ENCODE data around the gene CBARP. TPM values are rescaled to one million over a fixed set of nuclear protein-coding genes. Genes with fewer than 3 reads are reported as not detected.
"Not testable (repeated sequence)": the region's sequence is repeated elsewhere in the genome, so short reads cannot be mapped to it uniquely, and the experiment has no call there.

The CBARP gene
- total RNA-seq, 1 donor from 2014 or later: 3.5 TPM

GRCh38 chr19:1252221-1252820 lies 14.5 kb upstream of the CBARP start:
- intact Hi-C loops (cut with micrococcal nuclease): no loop called here
- peak; percentile 65 for DNase-seq (ENCODE audit: low spot score)
- peaks cover 47% of the 10 kb centered on the region for H3K36me3 Mint-ChIP-seq (ENCODE audit: low read depth)
- no peaks in the 10 kb centered on the region for H3K27me3 Mint-ChIP-seq (ENCODE audit: low read depth)
- H3K9me3 Mint-ChIP-seq: no peaks in the 10 kb centered on the region
- peak overlapping the region; percentile 93 for H3K4me3 Mint-ChIP-seq (ENCODE audit: low read depth)
- H3K27ac Mint-ChIP-seq: peak overlapping the region; percentile 90
- H3K4me1 Mint-ChIP-seq (ENCODE audit: low read depth): peaks cover 8% of the 10 kb centered on the region

DNA sequence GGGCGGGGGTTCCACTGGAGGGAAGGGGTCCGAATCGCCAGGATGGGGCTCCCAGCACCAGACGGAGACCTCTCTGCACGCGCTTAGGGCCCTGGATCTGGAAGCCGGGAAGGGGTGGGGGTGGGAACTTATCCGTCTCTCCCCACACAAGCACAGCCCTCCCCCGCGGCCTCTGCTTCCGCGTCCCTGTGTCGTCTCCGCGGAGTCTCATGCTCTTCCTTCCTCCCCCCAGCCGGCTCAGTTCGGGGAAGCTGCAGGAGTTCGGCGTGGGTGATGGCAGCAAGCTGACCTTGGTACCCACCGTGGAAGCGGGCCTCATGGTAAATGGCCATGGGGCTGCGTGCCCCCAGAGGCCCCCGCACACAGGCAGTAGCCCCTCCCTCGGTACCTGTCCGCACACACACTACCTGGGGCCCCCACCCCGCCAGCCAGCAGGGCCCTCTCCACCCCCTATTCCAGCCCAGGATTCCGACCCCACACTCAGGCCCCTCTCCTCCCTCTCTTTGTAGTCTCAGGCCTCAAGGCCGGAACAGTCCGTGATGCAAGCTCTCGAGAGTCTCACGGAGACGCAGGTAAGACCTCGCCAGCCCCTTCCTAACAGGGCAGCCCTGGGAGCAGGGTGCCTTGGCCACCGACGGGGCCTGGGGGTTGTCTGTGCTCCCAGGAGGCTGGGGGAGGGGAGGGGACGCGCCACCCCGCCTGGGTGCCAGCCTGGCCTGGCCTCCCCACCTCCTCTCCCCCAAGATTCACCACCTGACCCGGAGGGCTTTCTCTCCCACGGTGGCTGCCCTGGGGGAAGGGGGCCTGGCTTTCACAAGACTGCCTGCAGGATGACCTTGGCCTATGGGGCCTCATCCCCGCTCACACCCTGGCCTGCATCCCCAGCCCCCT lies 13.8 kb upstream of the CBARP start:
- Mint-ChIP-seq H3K4me3 (ENCODE audit: low read depth) (peak overlapping the region; percentile 93), H3K36me3 (ENCODE audit: low read depth) (peaks cover 43% of the 10 kb centered on the region), H3K27ac (peak overlapping the region; percentile 90), H3K4me1 (ENCODE audit: low read depth) (peaks cover 7% of the 10 kb centered on the region), H3K27me3 (ENCODE audit: low read depth) (no peaks in the 10 kb centered on the region), H3K9me3 (no peaks in the 10 kb centered on the region)
- intact Hi-C loops (cut with micrococcal nuclease): no loop called here
- DNase-seq (ENCODE audit: low spot score): peak; percentile 61

DNA sequence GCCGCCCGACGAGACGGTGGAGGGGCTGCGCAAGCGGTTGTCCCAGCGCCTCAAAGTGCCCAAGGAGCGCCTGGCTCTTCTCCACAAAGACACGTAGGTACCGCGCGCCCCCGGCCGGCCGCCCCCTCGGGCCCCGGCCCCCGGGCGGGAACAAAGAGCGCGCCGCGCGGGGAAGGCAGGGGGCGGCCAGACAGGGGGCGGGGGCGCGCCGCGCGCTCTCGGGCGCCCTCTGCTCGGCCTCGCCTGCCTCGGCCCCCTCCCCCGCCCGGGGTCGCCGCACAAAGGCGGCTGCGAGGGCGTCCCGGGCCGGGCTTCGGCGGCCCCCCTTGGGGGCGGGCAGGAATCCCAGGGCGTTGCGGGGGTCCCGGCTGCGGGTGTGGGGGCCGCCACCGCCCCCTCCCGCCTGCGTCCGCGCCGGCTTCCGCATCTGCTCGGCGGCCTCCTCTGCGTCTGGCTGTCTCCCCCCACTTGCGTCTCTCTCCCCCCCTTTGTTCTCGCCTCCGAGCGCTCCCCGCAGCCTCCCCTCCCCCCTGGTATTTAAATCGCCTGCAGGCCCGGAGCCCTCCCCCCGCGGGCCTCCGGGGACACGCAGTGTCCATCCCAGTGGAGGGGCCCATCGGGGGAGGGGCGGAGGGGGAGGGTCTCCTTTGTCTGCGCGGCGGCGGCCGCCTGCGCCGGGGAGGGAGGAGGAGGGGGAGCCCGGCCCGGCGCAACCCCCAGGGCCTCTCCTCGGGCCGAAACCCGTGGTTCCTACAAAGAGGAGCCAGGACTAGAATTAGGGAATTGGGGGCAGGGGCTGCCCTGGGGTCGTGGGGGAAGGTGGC lies 12.8 kb upstream of the CBARP start:
- Mint-ChIP-seq H3K9me3 (no peaks in the 10 kb centered on the region), H3K4me3 (ENCODE audit: low read depth) (peak overlapping the region; percentile 93), H3K27ac (peak overlapping the region; percentile 81), H3K4me1 (ENCODE audit: low read depth) (peaks cover 7% of the 10 kb centered on the region), H3K36me3 (ENCODE audit: low read depth) (peaks cover 36% of the 10 kb centered on the region), H3K27me3 (ENCODE audit: low read depth) (no peaks in the 10 kb centered on the region)
- DNase-seq (ENCODE audit: low spot score): no peak
- intact Hi-C loops (cut with micrococcal nuclease): no loop called here

- H3K4me3 Mint-ChIP-seq (ENCODE audit: low read depth): peak overlapping the region; percentile 78
- intact Hi-C loops (cut with micrococcal nuclease): loop anchor here (1.0 to 10.0 kb wide), 3 partner anchors 10 to 155 kb away; partner anchors contain the start of genes CIRBP, DAZAP1 and GAMT
- peaks cover 33% of the 10 kb centered on the region for H3K36me3 Mint-ChIP-seq (ENCODE audit: low read depth)
- DNase-seq (ENCODE audit: low spot score): no peak
- no peaks in the 10 kb centered on the region for H3K9me3 Mint-ChIP-seq
- H3K27me3 Mint-ChIP-seq (ENCODE audit: low read depth): no peaks in the 10 kb centered on the region
- no peak overlapping the region for H3K27ac Mint-ChIP-seq
- H3K4me1 Mint-ChIP-seq (ENCODE audit: low read depth): peaks cover 7% of the 10 kb centered on the region
These were observed 12.2 kb upstream of the CBARP start for GRCh38 chr19:1249990-1250436.

- peak; percentile 93 for DNase-seq (ENCODE audit: low spot score)
- Mint-ChIP-seq H3K27ac (peak overlapping the region; percentile 46), H3K9me3 (no peaks in the 10 kb centered on the region), H3K4me1 (ENCODE audit: low read depth) (peaks cover 9% of the 10 kb centered on the region), H3K27me3 (ENCODE audit: low read depth) (no peaks in the 10 kb centered on the region), H3K36me3 (ENCODE audit: low read depth) (peaks cover 30% of the 10 kb centered on the region), H3K4me3 (ENCODE audit: low read depth) (peak overlapping the region; percentile 78)
- intact Hi-C loops (cut with micrococcal nuclease): loop anchor here (1.0 to 10.0 kb wide), 3 partner anchors 11 to 155 kb away; partner anchors contain the start of genes CIRBP, DAZAP1 and GAMT
These were observed 11.6 kb upstream of the CBARP start for GRCh38 chr19:1249298-1249989.

GRCh38 chr19:1248786-1249297 lies 11.0 kb upstream of the CBARP start:
- H3K36me3 Mint-ChIP-seq (ENCODE audit: low read depth): peaks cover 30% of the 10 kb centered on the region
- peak overlapping the region; percentile 87 for H3K27ac Mint-ChIP-seq
- H3K4me1 Mint-ChIP-seq (ENCODE audit: low read depth): peaks cover 9% of the 10 kb centered on the region
- intact Hi-C loops (cut with micrococcal nuclease): loop anchor here (1.0 to 10.0 kb wide), 3 partner anchors 11 to 156 kb away; partner anchors contain the start of genes CIRBP, DAZAP1 and GAMT
- H3K27me3 Mint-ChIP-seq (ENCODE audit: low read depth): no peaks in the 10 kb centered on the region
- no peaks in the 10 kb centered on the region for H3K9me3 Mint-ChIP-seq
- H3K4me3 Mint-ChIP-seq (ENCODE audit: low read depth): peak overlapping the region; percentile 80
- DNase-seq (ENCODE audit: low spot score): peak; percentile 80

- Mint-ChIP-seq H3K36me3 (ENCODE audit: low read depth) (peaks cover 26% of the 10 kb centered on the region), H3K27ac (peak within 1 kb of the TSS; percentile 87), H3K4me1 (ENCODE audit: low read depth) (peaks cover 6% of the 10 kb centered on the region), H3K9me3 (no peaks in the 10 kb centered on the region), H3K4me3 (ENCODE audit: low read depth) (peak within 1 kb of the TSS; percentile 80), H3K27me3 (ENCODE audit: low read depth) (no peaks in the 10 kb centered on the region)
- peak; percentile 73 for DNase-seq (ENCODE audit: low spot score)
- intact Hi-C loops (cut with micrococcal nuclease): loop anchor here (10.0 kb wide), 1 partner anchor 157 kb away; the partner anchor contains the start of genes DAZAP1 and GAMT
These were observed 10.5 kb upstream of the CBARP start, which contains the start of gene MIDN for GRCh38 chr19:1248139-1248785. Gene MIDN, plus strand, starts transcription at chr19:1248583. Its CDS starts 1,714 bp downstream, at chr19:1250297.

- no peaks in the 10 kb centered on the region for H3K27me3 Mint-ChIP-seq (ENCODE audit: low read depth)
- DNase-seq (ENCODE audit: low spot score): no peak
- peaks cover 5% of the 10 kb centered on the region for H3K4me1 Mint-ChIP-seq (ENCODE audit: low read depth)
- intact Hi-C loops (cut with micrococcal nuclease): loop anchor here (10.0 kb wide), 1 partner anchor 157 kb away; the partner anchor contains the start of genes DAZAP1 and GAMT
- peak overlapping the region; percentile 62 for H3K27ac Mint-ChIP-seq
- H3K36me3 Mint-ChIP-seq (ENCODE audit: low read depth): peaks cover 24% of the 10 kb centered on the region
- no peak overlapping the region for H3K4me3 Mint-ChIP-seq (ENCODE audit: low read depth)
- no peaks in the 10 kb centered on the region for H3K9me3 Mint-ChIP-seq
These were observed 9.9 kb upstream of the CBARP start for GRCh38 chr19:1247748-1248138.

DNA sequence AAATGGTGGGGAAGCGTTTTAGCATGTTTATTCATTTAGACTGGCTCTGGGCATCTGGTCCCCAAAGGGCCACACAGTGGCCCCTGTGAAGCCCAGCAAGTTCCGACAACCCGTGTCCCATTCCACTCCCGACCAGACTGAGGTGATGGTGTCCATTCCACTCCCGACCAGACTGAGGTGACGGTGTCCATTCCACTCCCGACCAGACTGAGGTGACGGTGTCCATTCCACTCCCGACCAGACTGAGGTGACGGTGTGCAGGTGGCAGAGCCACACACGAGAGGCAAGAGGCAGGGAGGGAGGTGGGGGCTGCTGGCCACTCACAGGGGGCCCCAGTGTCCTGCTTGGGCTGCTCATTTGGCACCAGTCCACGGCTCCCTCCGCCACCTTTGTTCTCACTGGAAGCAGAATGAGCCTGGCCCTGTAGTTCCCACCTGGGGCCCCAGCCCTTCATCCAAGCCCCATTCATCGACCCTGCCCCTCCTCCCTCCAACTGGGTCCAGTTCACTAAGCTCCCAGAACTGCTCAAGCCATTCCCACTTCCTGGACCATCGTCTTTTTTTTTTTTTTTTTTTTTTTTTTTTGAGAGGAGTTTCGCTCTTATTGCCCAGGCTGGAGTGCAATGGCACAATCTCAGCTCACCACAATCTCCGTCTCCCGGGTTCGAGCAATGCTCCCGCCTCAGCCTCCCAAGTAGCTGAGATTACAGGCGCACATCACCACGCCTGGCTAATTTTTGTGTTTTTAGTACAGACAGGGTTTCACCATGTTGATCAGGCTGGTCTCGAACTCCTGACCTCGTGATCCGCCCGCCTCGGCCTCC lies 8.7 kb upstream of the CBARP start:
- peak overlapping the region; percentile 21 for H3K4me3 Mint-ChIP-seq (ENCODE audit: low read depth)
- intact Hi-C loops (cut with micrococcal nuclease): loop anchor here (10.0 kb wide), 1 partner anchor 158 kb away; the partner anchor contains the start of genes DAZAP1 and GAMT

GRCh38 chr19:1245494-1246264 lies 7.9 kb upstream of the CBARP start:
- peaks cover 13% of the 10 kb centered on the region for H3K4me1 Mint-ChIP-seq (ENCODE audit: low read depth)
- H3K27me3 Mint-ChIP-seq (ENCODE audit: low read depth): no peaks in the 10 kb centered on the region
- no peaks in the 10 kb centered on the region for H3K9me3 Mint-ChIP-seq
- intact Hi-C loops (cut with micrococcal nuclease): loop anchor here (10.0 kb wide), 1 partner anchor 159 kb away; the partner anchor contains the start of genes DAZAP1 and GAMT
- H3K36me3 Mint-ChIP-seq (ENCODE audit: low read depth): peaks cover 6% of the 10 kb centered on the region
- no peak for DNase-seq (ENCODE audit: low spot score)
- H3K27ac Mint-ChIP-seq: peak overlapping the region; percentile 42
- no peak overlapping the region for H3K4me3 Mint-ChIP-seq (ENCODE audit: low read depth)

More for the DNA sequence above, 8.7 kb upstream of the CBARP start:
- DNase-seq (ENCODE audit: low spot score); H3K9me3 Mint-ChIP-seq; H3K27me3 Mint-ChIP-seq (ENCODE audit: low read depth); H3K4me1 Mint-ChIP-seq (ENCODE audit: low read depth): not testable (repeated sequence)
- Mint-ChIP-seq H3K27ac (peak overlapping the region; percentile 42), H3K36me3 (ENCODE audit: low read depth) (peaks cover 13% of the 10 kb centered on the region)

Measured in activated T-helper 2 cell treated with anti-CD3 and anti-CD28 coated beads, Interferon-gamma antibody, Interleukin-2, Interleukin-4, amounts not matched to agents 10 μg/mL and 5 μg/mL and 100 μg/mL, durations not matched to agents 14 hours and 24 hours and 36 hours (primary cell).